OCI-LY1 (cell line): ENCODE data around the gene CHPF.

Source experiments
- H2AFZ ChIP-seq: fragments of 200-600 bp; sonication (generic), shearing (Covaris generic); 2 replicates; pipeline ENCODE4 v1.6.0; 2014; ENCODE audit warnings: antibody characterized with exemption, mild to moderate bottlenecking, low read length
- H3F3A ChIP-seq: fragments of 200-600 bp; sonication (generic), shearing (Covaris generic); 2 replicates; pipeline ENCODE4 v1.6.0; 2014; ENCODE audit warnings: mild to moderate bottlenecking, antibody characterized with exemption, low read length, moderate library complexity; ENCODE audit not compliant: insufficient read depth
- H3K27ac ChIP-seq: fragments of 200-600 bp; sonication (generic); 2 replicates; pipeline ENCODE4 v1.5.1; 2014; ENCODE audit warnings: low read length, mixed run types, mild to moderate bottlenecking, low read depth; ENCODE audit not compliant: poor library complexity, severe bottlenecking
- H3K27me3 ChIP-seq: fragments of 200-600 bp; sonication (generic); 2 replicates; pipeline ENCODE4 v1.6.0; 2014; ENCODE audit warnings: antibody characterized with exemption, mild to moderate bottlenecking, low read length, moderate library complexity; ENCODE audit not compliant: insufficient read depth
- H3K36me3 ChIP-seq: fragments of 200-600 bp; sonication (generic); 2 replicates; pipeline ENCODE4 v1.6.1; 2014; ENCODE audit warnings: mild to moderate bottlenecking, antibody characterized with exemption, low read length, moderate library complexity, mixed read lengths; ENCODE audit not compliant: insufficient read depth
- H3K4me1 ChIP-seq: fragments of 200-600 bp; sonication (generic); 2 replicates; pipeline ENCODE4 v1.5.1; 2014; ENCODE audit warnings: mild to moderate bottlenecking, low read length, moderate library complexity; ENCODE audit not compliant: insufficient read depth, severe bottlenecking
- H3K4me2 ChIP-seq: fragments of 200-600 bp; sonication (generic), shearing (Covaris generic); 2 replicates; pipeline ENCODE4 v1.6.1; 2014; ENCODE audit warnings: low read length
- H3K4me3 ChIP-seq: fragments of 200-600 bp; sonication (generic); 2 replicates; pipeline ENCODE4 v1.5.1; 2014; ENCODE audit warnings: low read length, low read depth, mild to moderate bottlenecking, mixed read lengths; ENCODE audit not compliant: poor library complexity, severe bottlenecking
- H3K79me2 ChIP-seq: fragments of 200-600 bp; shearing (Covaris generic); 2 replicates; pipeline ENCODE4 v1.6.1; 2016; ENCODE audit warnings: mixed run types, low read length, mixed read lengths; ENCODE audit not compliant: insufficient read depth
- H3K9ac ChIP-seq: fragments of 200-600 bp; sonication (generic), shearing (Covaris generic); 2 replicates; pipeline ENCODE4 v1.6.1; 2014; ENCODE audit warnings: mild to moderate bottlenecking, low read length, mixed read lengths
- H3K9me2 ChIP-seq: fragments of 200-600 bp; sonication (generic), shearing (Covaris generic); 2 replicates; pipeline ENCODE4 v1.6.1; 2014; ENCODE audit warnings: low read depth, mild to moderate bottlenecking, low read length, mixed read lengths
- H3K9me3 ChIP-seq: fragments of 200-600 bp; shearing (Covaris generic); 2 replicates; pipeline ENCODE4 v1.6.1; 2014; ENCODE audit warnings: low read length, mixed read lengths
- H4K20me1 ChIP-seq: fragments of 200-600 bp; sonication (generic), shearing (Covaris generic); 2 replicates; pipeline ENCODE4 v1.6.0; 2016; ENCODE audit warnings: mild to moderate bottlenecking, low read length; ENCODE audit not compliant: insufficient read depth
- EZH2 ChIP-seq: fragments of 200-600 bp; sonication (generic), shearing (Covaris generic); IDR thresholded peaks from 2 replicates; pipeline ENCODE4 v1.8.0; 2017; ENCODE audit warnings: borderline replicate concordance, mixed run types, mild to moderate bottlenecking, antibody characterized with exemption, low read length, moderate library complexity, mixed read lengths
- TF ChIP-seq, protein P1 (sequence below): fragments of 200-600 bp; sonication (generic), shearing (Covaris generic); IDR thresholded peaks from 2 replicates; pipeline ENCODE4 v1.5.1; 2017; ENCODE audit warnings: mild to moderate bottlenecking, antibody characterized with exemption, low read length, moderate library complexity, mixed read lengths

The CHPF gene

DNA sequence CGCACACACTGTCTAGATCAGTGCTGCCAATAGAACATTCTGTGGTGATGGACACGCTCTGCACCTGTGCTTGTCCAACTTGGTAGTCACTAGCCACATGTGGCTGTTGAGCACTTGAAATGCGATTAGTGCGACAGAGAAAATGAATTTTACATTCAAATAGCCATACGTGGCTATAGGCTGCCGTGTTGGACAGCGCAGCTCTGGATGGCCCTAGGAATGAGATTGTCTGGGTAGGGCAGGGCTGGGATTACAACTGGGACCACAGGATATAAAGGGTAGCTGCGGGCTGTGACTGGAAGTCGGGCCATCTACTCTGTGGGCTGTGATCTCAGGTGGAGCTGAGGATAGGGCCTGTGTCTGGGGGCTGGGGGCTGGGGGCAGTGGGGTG lies 24.1 kb downstream of the CHPF start:
- no peak for TF ChIP-seq EZH2
- TF ChIP-seq, protein P1, sequence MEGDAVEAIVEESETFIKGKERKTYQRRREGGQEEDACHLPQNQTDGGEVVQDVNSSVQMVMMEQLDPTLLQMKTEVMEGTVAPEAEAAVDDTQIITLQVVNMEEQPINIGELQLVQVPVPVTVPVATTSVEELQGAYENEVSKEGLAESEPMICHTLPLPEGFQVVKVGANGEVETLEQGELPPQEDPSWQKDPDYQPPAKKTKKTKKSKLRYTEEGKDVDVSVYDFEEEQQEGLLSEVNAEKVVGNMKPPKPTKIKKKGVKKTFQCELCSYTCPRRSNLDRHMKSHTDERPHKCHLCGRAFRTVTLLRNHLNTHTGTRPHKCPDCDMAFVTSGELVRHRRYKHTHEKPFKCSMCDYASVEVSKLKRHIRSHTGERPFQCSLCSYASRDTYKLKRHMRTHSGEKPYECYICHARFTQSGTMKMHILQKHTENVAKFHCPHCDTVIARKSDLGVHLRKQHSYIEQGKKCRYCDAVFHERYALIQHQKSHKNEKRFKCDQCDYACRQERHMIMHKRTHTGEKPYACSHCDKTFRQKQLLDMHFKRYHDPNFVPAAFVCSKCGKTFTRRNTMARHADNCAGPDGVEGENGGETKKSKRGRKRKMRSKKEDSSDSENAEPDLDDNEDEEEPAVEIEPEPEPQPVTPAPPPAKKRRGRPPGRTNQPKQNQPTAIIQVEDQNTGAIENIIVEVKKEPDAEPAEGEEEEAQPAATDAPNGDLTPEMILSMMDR, result no peak
- H3K4me2 ChIP-seq, result no peak overlapping the region

DNA sequence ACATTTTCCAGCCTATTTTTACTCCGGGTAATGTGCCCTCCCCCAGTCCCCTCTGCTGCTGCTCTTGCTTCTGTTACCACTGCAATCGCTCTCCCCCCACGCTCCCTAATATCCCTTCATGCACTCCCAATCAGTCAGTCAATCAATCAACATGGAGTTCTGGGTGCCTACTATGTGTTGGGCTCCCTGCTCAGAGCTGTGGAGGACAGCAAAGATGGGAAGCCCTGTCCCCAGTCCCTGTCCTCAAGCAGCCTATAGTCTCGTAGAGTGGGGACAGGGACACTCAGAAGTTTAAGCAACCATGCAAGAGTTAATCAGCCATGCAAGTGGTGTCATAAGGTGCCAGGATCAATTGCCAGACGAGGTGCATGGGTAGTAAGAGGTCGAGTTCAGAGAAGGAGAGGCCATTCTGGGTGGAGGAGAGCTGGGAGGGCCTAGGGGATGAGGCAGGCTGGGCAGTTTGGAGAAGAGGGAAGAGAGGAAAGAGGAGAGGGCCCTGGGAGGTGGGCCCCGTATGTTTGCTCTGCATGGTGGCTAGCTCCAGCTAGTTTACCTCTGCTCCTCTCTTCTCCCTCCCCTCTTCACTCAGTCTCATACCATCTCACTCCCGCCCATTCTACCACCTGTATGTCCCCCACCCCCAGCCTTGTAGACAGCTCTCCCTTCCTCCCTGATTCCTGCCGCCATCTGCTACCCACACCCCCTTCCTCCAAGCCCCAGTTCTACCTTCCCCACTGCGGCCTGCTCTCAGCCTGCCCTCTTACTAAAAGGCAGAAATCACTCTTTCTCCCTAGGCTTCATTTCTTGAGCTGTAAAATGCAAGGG lies 25.4 kb downstream of the CHPF start:
- no peaks in the 10 kb centered on the region for H3K9me2 ChIP-seq
- H3K36me3 ChIP-seq, result no peaks in the 10 kb centered on the region
- H3F3A ChIP-seq, result no peaks in the 10 kb centered on the region
- H3K79me2 ChIP-seq, result no peaks in the 10 kb centered on the region
- H3K4me1 ChIP-seq, result no peaks in the 10 kb centered on the region
- H3K27me3 ChIP-seq, result 0 out of 2 replicates have a peak, but pooled peaks cover 3% of the 10 kb centered on the region
- no peak overlapping the region for H3K27ac ChIP-seq
- no peak overlapping the region for H3K4me3 ChIP-seq
- H3K9me3 ChIP-seq, result no peaks in the 10 kb centered on the region
- no peaks in the 10 kb centered on the region for H4K20me1 ChIP-seq
- no peak for TF ChIP-seq EZH2
- TF ChIP-seq, protein P1, result no peak
- no peak overlapping the region for H3K4me2 ChIP-seq
- H3K9ac ChIP-seq, result no peak overlapping the region
- no peak overlapping the region for H2AFZ ChIP-seq

More for the DNA sequence above, 24.1 kb downstream of the CHPF start:
- Histone ChIP-seq H3K9ac (no peak overlapping the region), H3K27me3 (0 out of 2 replicates have a peak, but pooled peaks cover 4% of the 10 kb centered on the region), H3K4me3 (no peak overlapping the region), H3K79me2 (no peaks in the 10 kb centered on the region), H4K20me1 (no peaks in the 10 kb centered on the region), H2AFZ (no peak overlapping the region), H3K9me2 (no peaks in the 10 kb centered on the region), H3K9me3 (no peaks in the 10 kb centered on the region), H3K36me3 (no peaks in the 10 kb centered on the region), H3F3A (no peaks in the 10 kb centered on the region), H3K4me1 (no peaks in the 10 kb centered on the region), H3K27ac (no peak overlapping the region)

DNA sequence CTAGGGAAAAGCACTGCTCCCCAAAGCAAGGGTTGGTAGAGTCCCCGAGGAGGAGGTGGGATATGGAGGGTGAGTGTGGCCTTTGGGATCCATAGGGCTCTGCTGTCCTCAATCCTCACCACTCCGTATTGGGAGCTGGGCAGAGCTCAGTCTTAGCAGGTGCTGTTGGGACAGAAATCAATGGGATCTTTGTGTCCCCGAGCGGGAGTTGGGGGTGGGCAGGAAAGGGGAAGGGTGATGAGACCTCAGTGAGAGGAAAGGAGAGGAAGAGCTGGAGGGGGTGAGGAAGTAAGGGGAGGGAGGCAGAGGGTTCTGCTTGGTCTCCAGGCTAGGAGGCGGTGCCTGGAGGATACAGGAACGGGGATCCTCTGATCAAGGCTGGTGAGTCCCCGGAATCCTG lies 26.7 kb downstream of the CHPF start:
- no peaks in the 10 kb centered on the region for H3K36me3 ChIP-seq
- no peak overlapping the region for H3K9ac ChIP-seq
- no peak overlapping the region for H3K4me3 ChIP-seq
- no peak overlapping the region for H3K4me2 ChIP-seq
- no peak overlapping the region for H3K27ac ChIP-seq
- no peak overlapping the region for H2AFZ ChIP-seq
- no peaks in the 10 kb centered on the region for H3F3A ChIP-seq
- peaks cover 7% of the 10 kb centered on the region; the same call in 1 of the 2 replicates for H3K27me3 ChIP-seq
- H3K4me1 ChIP-seq, result no peaks in the 10 kb centered on the region
- H4K20me1 ChIP-seq, result no peaks in the 10 kb centered on the region
- no peaks in the 10 kb centered on the region for H3K9me2 ChIP-seq
- TF ChIP-seq, protein P1, result no peak
- no peak for TF ChIP-seq EZH2
- H3K9me3 ChIP-seq, result no peaks in the 10 kb centered on the region
- no peaks in the 10 kb centered on the region for H3K79me2 ChIP-seq
